ENCODE data around the gene ARIH2.

DNA sequence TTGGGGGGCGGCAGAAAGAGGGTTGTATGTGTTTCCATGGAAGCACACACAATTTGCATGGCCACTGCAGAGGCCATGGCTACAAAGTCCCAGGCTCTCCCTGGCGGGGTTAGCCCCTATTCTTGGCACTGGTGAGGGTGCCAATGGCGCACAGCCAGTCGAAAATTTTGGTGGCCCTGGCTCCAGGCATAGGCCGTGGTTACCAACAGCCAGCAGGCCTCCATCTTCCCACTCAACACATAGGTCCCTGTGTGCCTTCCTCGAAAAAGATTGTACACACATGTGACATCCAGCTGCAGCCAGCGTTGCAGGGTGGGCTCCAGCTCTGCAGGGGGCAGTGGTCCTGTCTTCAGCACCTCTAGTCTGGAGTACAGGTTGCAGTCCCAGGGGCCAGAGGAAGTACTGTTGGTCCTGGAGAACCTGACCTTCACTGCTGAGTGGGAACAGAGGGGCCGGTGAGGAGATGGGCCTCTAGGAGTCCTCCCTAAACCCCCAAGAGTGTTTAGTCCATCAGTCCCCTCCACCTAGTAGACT, 78.5 kb downstream of the ARIH2 start:
- TF ChIP-seq POLR2A (IDR thresholded peaks at IDR 0.05; ENCODE audit: low read length) (no peak), GATA1 (IDR thresholded peaks at IDR 0.05; ENCODE audit: low read depth, low read length) (no peak)

All from erythroblast (primary cell).